HG02938 (cell line): ENCODE measurements around the gene PAX2.

Experiments
- ATAC-seq: cut with Tn5 transposase; IDR thresholded peaks from one replicate; pipeline ENCODE4 v1.9.1; 2021; ENCODE audit warnings: mild to moderate bottlenecking, moderate library complexity; ENCODE audit not compliant: unreplicated experiment

Gene PAX2

DNA sequence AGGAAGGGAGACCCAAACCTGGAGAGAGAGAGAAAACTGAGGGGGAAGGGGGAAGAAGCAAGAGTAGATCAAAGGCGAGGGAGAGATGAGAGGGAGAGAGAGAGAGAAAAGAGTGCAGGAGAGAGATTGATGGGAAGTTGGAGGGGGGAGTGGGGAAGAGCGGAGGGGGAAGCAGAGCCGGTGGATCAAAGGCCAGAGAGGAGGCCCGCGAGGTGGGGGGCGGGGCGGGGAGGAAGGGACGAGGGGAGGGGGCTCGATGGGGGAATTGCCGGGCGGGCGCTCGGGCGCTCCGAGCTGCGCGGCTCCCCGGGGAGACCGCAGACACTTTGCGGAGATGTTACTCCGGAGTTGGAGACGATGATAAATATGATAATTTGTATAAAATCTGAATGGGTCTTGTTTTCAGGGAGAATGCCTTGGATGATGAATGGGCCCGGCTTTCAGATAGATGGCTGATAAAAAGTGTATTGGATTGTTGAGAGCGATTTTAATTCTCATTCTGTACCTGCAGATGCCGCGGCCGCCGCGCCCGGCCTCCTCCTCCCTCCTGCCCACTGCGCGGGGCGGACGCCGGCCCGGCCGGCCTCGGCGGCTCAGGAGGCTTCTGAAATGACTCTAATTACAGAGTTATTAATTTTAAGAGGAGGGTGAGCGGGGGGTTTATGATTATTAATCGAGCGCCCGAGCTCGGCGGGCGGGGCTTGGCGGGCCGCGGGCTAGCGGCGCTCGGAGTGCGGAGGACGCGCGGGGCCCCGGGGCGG lies 21.4 kb upstream of the PAX2 start:
- no peak for ATAC-seq

DNA sequence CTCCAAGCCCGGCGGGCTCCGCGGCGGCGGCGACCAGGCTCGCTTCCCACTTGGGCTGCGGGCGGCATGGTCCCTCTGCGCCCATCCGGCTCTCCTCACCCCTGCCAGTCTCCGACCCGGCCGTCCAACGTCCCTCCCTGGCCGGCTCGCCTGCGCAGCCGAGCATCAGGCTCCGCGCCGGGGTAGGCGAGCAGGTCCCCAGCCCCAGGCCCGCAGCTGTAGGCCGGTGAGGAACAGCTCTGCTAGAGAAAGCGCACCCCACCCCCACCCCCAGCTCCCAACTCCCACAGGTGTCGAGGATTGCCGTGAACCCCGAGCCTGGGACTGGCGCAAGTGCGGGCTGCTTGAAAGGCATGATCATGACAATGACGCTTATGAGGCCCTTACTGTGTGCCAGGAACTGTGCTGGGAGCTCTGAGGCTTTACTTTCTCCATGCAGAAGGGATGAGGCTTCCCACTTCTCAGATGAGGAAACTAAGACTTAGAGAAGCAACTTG lies 20.8 kb upstream of the PAX2 start:
- ATAC-seq = no peak

DNA sequence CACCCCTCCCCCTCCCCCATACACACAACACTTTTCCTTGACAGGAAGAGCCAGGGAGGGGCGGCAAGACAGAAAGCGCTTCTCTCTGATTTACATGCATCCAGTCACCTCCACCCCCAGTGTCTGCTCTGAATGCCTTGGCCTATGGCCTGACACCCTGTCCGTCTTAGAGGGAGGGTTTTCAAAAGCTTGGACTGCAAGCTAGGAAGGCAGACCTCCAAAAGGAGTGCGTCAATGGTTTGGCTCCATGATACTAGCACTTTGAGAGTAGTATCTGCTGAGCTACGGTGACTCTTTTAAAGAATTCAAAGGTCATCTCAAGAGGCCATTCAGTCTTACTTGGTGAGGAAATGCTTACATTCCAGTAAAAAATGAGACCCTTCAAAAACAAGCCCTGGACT lies 20.3 kb upstream of the PAX2 start:
- ATAC-seq = no peak

DNA sequence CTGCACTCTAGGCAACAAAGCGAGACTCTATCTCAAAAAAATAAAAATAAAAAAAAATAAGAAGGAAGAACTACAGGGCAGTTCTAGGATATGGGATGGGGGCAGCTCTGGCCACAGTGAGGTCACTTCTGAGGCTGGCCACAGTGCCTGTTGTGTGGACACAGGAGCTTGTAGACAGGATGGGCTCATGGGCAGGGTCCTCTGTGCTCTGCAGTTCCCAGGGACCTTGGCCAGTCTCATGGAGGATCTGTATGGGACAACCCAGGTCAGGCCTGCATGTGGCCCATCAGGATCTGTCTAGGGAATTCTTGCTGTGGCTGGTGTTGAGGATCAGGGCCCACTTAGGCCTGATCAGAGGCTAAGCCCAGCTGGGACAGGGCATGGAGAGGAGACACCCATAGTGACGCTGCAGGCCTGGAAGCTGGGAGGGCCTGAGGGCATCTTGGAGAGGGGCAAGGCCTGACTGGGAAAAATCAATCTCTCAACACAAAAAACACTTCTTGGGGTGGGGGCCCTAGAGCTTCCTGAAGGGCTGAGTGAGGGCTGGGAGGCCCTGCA lies 19.4 kb upstream of the PAX2 start:
- no peak for ATAC-seq

DNA sequence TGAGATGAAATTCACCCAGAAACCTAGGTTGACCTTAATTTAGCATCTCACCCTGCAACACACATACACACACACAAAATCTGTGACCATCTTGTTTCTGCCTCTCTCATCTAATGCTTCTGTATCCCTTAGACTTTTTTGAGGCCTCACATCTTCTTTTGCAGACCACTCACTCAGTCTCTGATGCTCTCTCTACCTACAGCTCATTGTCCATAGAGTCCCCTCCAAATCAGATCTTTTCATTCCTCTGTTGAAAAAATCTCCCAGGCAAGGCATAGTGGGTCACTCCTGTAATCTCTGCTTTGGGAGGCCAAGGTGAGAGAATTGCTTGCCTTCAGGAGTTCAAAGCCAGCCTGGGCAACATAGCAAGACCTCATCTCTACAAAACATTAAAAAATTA lies 17.6 kb upstream of the PAX2 start:
- ATAC-seq = no peak

DNA sequence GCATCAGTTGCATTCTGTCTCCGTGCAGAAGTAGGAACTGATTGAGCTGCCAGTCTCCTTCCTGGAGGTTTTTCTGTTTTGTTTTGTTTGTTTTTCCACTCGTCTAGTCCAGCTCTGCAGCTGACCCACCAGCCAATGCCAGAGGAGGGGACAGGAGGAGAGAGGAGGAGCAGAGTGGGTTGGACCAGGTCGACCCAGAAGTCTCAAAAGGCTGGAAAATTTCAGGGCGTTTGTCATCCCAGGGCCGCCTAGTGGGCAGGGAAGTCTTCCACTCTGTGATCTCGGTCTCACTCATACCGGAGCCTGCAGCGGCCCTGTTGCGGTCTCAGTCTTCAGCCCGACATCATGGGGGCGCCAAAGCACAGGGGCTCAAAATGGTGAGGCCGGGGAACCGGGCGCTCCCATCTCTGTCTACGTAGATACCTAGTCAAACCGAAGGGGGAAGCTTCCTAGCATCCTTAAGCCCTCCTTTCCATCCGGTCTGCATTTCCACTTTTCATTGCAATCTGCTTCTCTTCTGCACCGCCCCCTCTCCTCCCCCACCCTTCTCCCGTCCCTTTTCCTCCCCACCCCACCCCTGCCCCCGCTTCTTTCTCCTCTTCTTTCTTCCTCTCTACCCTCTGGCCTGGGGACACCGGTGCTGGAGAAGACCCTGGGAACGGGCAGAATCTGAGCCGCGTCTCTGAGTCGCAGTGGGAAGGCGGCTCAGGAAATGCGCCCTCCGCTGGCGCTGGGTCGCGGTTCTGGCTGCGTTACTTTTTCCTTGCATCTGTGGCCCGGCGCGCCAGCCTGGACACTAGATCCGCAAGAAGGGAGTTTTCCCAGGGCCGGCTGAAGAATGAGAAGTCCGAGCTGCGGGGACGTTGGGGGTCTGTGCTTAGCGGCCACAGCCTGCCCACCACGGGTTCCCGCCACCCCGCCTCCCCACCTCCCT lies 16.2 kb upstream of the PAX2 start:
- ATAC-seq = no peak

DNA sequence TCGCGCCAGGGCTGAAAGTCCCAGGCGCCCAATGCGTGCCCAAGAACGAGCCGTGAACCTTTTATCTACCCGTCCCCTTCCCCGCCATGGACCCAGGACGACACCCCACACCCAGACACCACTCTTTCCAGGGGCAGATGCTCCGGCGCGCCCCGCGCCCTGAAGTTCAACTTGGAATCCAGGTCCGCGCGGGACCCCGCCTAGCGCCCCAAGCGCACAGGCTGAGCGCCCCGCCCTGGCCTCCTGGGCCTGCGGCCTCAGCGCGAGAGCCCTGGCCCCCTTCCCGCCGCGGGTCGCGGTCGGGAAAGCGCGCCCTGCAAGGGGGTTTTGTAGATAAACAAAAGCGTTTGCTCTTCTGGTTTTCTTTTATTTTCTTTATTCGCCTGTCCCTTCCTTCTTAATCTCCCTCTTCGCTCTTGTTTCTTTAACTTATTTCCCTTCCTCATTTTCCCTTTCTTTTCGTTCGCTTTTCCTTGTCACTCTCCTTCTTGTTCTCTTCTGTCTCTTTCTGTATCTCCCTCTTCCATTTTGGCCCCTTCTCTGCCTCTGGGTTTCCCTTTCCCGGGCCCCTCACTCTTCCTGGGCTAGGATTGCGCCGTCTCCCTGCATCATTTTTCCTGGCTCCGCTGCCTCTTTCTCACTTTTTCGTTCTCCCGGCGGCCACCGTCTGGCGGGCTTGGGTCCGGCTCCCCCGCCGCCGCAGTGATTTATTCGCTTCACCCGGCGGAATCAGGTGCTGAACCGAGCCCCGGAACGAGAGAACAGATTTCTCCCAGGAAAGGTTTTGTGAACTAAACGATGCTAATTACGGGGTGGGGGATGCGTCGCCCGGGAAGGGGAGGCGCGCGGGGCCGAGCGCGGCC lies 15.3 kb upstream of the PAX2 start:
- ATAC-seq = no peak

DNA sequence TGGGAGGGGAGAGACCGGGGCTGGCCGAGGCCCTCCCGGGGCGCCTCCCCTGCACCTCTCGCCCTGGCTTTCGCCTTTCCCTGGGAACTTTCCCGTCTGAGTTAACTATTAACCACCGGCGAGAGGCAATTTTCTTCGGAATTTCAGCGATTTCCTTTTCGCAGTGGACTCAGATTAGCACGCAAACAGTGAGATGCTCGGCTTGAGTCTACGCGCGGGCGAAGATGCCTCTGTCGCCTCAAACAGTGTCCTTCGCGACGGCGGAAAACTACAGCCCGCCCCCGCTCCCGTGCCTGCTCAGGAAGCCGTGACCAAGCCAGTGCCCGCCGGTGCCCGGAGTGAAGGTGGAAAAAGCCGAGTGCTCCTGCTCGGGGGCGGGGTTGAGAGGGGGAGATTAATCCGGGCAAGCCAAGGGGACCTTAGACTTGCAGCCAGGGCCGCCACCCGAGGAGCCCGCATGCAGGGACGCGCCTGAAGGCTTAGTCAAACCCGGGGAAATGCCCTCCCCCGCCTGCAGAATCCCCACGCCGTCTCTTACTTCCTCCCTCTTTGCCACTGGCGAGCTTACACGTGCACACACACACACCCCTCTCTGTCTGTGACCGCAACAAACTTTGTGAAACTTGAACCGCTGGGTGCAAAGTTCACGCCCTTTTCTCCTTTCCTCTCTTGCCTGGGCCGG lies 14.5 kb upstream of the PAX2 start:
- peak; percentile 51 for ATAC-seq

DNA sequence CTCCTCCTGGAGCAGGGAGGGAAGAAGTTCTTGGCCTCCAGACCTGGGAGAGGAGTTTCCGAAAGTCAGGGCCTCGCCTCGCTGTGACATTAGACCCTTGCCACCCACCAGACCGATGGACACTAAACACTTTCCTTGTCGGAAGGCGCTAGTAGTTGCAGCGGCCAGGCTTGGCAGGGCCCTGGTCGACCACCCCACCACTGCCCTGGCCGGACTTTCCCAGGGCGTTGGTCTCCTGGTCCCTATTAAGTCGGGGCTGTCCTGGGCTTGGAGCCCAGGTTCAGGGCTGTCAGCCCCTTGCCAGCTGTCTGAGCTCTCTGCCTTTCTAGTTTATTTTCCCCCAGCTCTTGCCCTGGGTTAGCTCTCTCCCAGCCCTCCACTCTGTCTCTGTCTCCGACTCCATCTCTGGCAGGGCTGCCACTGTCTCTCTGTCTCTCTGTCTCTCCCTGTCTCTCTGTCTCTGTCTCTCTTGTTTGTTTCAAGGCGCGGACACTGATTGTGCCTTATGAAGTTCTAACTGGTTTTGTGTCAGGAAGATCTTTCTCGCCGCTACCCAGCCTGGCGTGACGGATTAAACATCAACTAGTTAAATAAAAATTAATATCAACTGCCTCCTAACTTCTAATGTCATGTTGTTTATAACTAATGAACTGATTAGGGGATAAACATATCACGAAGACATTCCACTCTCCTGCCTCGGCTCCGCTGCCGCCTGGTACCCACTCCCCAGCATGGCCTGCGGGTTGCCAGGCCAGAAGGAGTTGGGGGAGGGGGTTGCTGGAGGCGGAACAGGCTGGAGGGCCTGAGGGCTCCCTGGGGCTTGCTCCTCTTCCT lies 13.8 kb upstream of the PAX2 start:
- ATAC-seq = no peak

DNA sequence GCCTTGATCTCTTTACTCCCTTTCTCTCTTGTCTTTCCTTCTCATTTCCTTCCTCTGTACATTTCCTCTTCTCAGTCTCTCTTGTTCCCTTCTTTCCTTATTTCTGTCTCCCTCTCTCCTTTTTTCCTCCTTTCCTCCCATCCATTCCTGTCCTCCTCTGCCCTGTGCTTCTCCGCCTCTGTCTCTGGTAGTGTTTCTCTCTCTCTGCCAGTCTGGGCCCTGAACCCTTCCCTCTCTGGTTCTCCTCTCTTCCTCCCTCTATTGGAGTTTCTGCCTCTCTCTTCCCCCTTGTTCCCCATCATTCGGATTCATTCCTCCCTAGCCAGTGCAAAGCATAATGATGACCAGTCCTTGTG lies 13.2 kb upstream of the PAX2 start:
- ATAC-seq = no peak

DNA sequence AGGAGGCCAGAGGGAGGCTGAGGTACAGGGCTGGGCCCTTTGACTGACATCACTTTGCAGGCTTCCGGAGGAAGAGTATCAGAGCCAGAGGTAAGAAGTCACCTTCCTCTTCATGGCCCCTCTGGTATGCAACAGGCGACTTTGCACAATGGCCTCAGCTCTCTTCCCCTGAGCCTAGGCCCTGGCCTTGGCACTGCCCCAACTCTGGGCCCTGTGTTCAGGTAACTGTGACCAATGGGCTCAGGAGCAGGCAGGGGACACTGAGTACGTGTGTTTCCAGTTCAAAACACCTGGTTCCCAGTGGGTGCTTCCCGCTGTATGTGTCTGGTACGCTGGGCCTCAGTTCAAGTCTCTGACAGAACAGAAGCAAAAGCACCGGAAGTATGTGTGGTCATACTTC lies 12.1 kb upstream of the PAX2 start:
- ATAC-seq = no peak

DNA sequence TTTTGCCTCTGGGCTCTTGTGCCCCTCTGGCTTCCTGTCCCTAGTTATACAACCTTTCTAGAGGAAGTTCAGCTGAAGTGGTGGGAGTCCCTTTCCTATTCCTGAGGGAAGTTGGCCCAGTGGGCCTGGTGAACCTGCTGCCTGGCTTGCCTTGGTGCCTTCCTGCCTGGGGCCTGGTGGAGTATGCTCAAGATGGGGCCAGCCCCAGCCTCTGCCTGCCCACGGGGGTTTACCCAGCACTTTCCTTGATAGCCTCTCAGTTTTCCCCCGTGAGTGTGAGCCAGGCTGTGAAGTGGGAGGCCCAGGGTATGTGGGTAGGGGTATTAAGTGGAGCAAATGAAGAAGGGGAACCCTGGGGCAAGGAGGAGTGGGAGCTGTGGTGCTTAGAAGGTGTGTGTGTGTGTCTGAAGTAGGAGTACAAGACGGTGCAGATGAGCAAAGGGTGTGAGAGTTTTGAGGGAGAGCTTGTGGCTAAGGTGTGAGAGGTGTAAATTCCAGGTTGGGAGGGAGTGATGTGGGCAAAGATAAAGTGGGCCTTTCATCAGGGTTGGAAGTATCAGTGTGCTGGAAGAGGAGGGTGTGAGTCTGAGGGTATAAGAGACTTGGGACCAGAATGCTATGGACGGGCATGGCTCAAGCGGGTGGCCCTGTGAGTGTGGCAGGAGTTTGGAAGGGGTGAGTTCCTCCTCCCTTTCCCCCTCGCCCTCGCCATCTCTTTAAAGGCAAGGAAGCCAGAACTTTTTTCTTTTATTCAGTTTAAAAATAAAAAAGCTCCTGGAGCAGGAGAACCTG lies 10.9 kb upstream of the PAX2 start:
- ATAC-seq = no peak

DNA sequence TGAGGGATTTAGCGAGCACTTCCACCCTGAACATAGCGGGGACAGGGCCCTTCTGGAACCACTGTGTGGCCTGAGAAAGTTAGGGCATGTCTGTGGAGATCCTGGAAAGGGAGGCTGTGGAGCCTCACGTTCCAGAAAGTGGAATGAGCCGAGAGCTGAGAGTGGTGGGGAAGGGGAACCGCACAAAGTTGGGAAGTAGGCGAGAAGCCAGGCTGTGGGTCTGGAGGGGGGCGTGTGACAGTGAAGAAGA lies 10.4 kb upstream of the PAX2 start:
- ATAC-seq = no peak

DNA sequence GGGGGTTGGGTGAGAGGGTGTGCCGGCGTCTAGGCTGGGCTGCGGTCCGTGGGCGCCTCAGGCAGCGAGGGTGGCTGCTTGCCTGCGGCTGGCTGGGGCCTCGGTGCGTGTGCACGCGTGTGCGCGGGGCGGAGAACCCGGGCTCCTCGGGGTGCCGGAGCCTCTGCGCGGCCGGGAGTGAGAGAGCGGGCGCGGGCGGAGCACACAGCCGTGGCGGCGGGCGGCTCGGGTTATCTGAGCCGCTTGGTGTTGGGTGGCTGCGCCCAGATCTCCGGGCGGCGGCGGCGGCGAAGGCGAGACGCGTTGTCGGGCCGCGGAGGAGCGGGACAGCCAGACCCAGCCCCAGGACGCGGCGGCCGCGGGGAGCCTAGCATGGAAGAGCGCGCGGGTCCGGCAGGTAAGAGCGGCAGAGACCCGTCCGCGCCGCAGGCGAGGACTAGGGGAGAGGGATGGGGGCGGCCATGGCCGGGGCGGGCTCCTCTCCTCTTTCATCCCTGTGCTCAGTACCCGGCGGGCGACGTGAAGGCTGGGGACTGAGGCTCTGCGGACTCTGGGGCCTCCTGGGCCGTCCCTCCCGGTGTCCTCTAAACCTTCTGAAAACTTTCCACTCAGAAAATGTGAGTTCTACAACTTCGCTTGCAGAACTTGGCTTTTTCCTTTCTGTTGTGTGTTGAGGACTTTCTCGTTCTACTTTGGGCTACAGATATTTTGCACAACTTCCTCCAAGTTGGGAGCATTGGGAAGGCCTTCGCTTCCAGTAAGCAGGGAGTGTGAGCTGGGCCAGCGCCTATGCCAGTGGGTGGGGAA lies 9.8 kb upstream of the PAX2 start:
- ATAC-seq = no peak

DNA sequence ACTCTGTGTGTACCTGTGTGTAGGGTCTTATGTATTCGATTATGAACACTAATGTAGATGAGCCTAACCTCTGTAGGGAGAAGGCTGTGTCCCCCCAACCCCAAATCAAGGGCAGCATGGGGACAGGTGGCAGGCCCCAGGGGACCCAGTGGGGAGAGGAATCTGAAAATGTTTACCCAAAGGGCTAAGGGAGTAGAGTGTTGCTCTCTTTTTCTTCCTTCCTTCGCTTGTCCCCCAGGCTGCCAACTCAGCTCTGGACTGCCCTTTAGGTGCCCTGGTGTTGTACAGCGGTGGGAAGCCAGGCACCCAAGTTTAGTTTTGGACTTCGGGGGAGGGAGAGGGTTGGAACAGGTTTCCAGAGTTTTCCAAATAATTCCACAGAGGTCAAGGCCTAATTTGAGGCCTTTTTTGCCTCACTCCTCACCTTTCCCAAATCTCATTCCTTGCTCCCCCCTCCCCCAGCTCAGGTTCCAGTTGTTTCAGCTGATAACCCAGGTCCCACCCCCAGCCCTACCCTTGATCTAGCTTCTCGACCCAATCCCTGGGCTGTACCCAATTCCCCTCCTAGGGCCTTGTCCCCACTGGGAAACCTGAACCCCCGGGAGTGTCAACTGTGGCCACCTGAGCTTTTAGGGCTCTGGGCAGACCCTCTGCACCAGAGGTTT lies 9.1 kb upstream of the PAX2 start:
- no peak for ATAC-seq

DNA sequence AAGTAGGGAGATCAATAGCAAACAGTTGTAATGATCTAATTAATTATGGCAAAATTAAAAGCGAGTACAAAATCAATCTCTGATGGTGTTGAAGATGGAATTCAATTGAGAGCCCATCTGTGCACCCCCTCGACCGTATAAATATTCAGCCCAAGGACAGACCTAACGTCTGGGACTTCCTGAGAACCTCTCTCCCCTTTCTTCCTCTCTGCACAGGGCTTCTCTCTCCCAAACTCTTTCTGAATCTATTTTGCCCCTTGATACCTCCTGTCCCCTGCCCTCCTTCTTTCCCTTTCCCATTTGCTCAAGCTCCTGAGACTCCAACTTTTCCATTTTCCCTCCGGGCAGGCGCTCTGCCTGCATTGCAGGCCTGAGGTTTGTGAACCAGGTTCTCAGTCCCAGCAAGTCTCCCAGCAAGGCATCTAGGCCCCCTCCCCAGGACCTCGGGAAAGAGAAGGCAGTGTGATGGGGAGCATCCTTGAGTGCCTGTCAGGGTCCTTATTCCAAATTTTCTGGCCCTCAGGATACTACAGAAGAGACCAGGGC lies 8.5 kb upstream of the PAX2 start:
- no peak for ATAC-seq

DNA sequence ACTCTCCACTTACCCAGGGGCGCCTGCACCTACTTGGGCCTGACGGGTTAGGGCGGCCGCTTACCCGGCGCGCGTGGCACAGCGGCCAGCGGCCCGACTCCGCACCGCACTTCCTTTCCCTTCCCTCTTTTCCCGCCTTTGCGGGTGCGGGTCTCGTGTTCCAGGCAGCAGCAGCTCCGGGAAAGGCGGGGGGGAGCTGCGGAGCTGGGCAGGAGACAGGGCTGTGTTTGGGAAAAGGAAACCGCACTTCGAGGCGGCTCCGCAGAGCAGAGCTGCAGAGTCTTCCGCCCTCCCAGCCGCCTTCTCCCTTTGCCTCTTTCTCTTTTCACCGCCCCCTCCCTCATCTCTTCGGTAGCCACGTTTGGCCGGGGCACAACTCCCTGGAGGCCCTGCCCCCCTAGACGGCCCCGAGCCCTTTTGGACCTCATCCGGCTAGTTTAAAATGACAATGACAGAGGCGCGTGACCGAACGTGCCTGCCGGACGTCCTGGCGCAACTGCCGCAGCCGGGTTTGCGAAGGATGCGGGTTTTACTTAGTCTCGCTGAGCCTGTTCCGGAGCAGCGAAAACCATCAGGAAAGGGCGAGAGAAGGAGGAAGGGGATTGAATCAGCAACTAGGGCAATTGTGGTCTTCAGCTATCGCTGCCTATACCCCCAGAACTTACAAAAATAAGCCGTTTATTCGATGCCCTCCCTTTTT lies 7.9 kb upstream of the PAX2 start:
- no peak for ATAC-seq
